HG02852 (cell line): ENCODE data around the gene FBXW4.

Experiments used
- ATAC-seq: cut with Tn5 transposase; IDR thresholded peaks from one replicate; pipeline ENCODE4 v1.9.1; 2021; ENCODE audit warnings: mild to moderate bottlenecking, moderate library complexity; ENCODE audit not compliant: unreplicated experiment

The FBXW4 gene

GRCh38 chr10:101569323-101569621 is 125.7 kb downstream of the FBXW4 start:
- no peak for ATAC-seq

- ATAC-seq = no peak
Measured at GRCh38 chr10:101568054-101568745, 126.8 kb downstream of the FBXW4 start.

- no peak for ATAC-seq
Measured at GRCh38 chr10:101567165-101568006, 127.6 kb downstream of the FBXW4 start.

GRCh38 chr10:101566333-101567164 is 128.4 kb downstream of the FBXW4 start:
- no peak for ATAC-seq

GRCh38 chr10:101565936-101566332 is 129.0 kb downstream of the FBXW4 start:
- no peak for ATAC-seq

- ATAC-seq = no peak
Measured at GRCh38 chr10:101565370-101565900, 129.5 kb downstream of the FBXW4 start.

- ATAC-seq = no peak
Measured at GRCh38 chr10:101564490-101564991, 130.4 kb downstream of the FBXW4 start.

GRCh38 chr10:101563497-101564040 is 131.4 kb downstream of the FBXW4 start:
- ATAC-seq = no peak

- no peak for ATAC-seq
Measured at GRCh38 chr10:101563007-101563406, 132.0 kb downstream of the FBXW4 start.

- no peak for ATAC-seq
Measured at GRCh38 chr10:101562231-101562630, 132.7 kb downstream of the FBXW4 start.

GRCh38 chr10:101561068-101561915 is 133.7 kb downstream of the FBXW4 start:
- ATAC-seq = no peak
